ENCODE results near the gene CYP1A1.

DNA sequence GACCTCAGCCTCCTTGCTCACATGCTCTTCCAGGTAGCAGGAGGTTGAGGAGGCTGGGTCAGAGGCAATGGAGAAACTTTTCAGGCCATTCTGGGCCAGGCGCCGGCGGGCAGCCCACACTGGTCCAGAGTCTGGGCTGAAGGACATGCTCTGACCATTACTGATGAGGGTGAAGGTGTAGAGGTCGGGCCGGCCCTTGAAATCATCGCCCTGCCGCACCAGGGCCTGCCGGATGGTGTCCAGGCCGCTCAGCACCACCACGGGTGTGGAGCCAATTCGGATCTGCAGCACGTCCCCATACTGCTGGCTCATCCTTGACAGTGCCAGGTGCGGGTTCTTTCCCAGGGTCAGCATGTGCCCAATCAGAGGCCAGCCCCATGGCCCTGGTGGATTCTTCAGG is 2.7 kb downstream of the CYP1A1 start:
- TF ChIP-seq YY1 (IDR thresholded peaks at IDR 0.05; ENCODE audit: low read depth) (no peak), CREB1 (IDR thresholded peaks at IDR 0.05; ENCODE audit: low read depth) (no peak), EP300 (IDR thresholded peaks at IDR 0.05; ENCODE audit: borderline replicate concordance) (no peak), EGR1 (IDR thresholded peaks at IDR 0.05) (no peak), CEBPB (IDR thresholded peaks at IDR 0.05) (no peak), TCF12 (IDR thresholded peaks at IDR 0.05; ENCODE audit: low read depth) (no peak), TAF1 (IDR thresholded peaks at IDR 0.05; ENCODE audit: low read depth) (no peak), FOXM1 (IDR thresholded peaks at IDR 0.05; ENCODE audit: borderline replicate concordance, low read depth) (no peak), RAD21 (IDR thresholded peaks at IDR 0.05; ENCODE audit: low read depth) (no peak)
- TF ChIP-seq, protein P1, sequence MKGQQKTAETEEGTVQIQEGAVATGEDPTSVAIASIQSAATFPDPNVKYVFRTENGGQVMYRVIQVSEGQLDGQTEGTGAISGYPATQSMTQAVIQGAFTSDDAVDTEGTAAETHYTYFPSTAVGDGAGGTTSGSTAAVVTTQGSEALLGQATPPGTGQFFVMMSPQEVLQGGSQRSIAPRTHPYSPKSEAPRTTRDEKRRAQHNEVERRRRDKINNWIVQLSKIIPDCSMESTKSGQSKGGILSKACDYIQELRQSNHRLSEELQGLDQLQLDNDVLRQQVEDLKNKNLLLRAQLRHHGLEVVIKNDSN (IDR thresholded peaks at IDR 0.05), result no peak
- TF ChIP-seq, protein P2, sequence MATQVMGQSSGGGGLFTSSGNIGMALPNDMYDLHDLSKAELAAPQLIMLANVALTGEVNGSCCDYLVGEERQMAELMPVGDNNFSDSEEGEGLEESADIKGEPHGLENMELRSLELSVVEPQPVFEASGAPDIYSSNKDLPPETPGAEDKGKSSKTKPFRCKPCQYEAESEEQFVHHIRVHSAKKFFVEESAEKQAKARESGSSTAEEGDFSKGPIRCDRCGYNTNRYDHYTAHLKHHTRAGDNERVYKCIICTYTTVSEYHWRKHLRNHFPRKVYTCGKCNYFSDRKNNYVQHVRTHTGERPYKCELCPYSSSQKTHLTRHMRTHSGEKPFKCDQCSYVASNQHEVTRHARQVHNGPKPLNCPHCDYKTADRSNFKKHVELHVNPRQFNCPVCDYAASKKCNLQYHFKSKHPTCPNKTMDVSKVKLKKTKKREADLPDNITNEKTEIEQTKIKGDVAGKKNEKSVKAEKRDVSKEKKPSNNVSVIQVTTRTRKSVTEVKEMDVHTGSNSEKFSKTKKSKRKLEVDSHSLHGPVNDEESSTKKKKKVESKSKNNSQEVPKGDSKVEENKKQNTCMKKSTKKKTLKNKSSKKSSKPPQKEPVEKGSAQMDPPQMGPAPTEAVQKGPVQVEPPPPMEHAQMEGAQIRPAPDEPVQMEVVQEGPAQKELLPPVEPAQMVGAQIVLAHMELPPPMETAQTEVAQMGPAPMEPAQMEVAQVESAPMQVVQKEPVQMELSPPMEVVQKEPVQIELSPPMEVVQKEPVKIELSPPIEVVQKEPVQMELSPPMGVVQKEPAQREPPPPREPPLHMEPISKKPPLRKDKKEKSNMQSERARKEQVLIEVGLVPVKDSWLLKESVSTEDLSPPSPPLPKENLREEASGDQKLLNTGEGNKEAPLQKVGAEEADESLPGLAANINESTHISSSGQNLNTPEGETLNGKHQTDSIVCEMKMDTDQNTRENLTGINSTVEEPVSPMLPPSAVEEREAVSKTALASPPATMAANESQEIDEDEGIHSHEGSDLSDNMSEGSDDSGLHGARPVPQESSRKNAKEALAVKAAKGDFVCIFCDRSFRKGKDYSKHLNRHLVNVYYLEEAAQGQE (IDR thresholded peaks at IDR 0.05; ENCODE audit: low read depth), result no peak
- TF ChIP-seq, protein P3, sequence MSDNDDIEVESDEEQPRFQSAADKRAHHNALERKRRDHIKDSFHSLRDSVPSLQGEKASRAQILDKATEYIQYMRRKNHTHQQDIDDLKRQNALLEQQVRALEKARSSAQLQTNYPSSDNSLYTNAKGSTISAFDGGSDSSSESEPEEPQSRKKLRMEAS (IDR thresholded peaks at IDR 0.05), result no peak

All from Ishikawa (cell line).